GM19455 (cell line): ENCODE data around the gene E2F2.
"Not testable (repeated sequence)": the region's sequence is repeated elsewhere in the genome, so short reads cannot be mapped to it uniquely, and the experiment has no call there.

ENCODE experiments used
- ATAC-seq: cut with Tn5 transposase; IDR thresholded peaks from one replicate; pipeline ENCODE4 v1.9.1; 2021; ENCODE audit not compliant: unreplicated experiment

Gene E2F2

DNA sequence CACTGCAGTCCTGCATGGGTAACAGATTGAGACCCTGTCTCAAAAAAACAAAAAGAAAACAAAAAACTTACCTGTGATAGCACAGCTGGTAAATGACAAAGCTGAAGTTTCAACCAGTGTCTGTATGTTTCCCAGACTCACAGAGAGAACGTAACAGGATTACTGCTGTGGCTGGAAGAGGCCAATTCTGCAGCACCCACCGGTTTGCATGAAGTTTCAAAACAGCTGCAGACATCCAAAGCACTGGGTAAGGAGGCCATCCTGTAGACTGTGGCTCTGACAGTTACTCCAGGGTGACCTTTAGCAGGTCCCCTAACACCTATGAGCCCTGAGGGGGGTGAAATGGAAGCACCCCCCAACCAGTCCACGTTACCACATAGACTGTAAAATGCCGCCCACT is 20.8 kb upstream of the E2F2 start:
- ATAC-seq: no peak

DNA sequence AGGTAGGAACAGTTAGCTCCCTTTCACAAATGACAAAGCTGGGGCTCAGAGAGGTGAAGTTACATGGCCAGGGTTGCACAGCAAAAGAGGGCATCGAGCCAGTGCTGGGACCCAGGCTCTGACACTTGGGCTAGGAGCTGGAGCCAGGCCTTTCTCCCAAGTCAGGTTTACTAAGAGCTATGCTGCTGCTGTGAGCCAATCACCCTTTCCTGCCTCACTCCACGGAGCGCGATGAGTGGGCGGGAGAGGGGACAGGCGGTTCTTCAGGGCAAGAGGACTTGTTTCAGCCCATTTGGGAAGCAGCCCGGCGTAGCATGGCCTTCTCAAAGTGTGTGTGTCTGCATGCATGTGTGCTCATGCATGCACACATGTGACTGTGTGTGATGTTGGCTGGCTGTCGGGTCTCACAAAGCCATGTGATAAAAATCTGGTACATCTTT is 17.7 kb upstream of the E2F2 start:
- ATAC-seq: no peak

DNA sequence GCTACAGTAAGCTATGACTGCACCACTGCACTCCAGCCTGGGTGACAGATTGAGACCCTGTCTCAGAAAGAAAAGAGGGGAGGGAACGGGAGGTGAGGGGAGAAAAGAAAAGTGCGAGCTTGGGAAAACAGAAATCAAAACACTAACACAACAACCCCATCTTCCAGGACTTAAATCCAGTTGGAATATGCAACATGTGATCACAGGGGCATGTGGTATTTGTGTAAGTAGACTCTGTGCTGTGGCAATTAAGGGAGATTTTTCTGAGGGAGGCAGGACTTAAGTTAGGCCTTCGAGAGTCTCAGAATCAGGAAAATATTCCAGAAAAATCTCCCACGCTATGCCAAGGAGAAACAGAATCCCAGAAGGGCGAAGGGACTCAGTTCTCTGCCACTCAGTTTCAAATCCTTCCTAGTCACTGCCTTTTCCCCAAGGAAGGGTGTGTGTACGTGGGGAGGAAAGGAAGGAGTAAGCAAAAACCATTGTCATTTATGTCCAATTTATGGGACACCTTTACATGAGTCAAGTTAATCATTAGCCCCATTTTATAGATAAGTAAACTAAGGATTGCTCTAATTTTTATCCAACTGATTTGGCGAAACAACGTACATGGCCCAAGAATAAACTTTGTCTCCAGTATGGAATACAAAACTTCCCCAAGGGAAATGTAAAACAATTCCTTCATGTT is 16.0 kb upstream of the E2F2 start:
- ATAC-seq: no peak

DNA sequence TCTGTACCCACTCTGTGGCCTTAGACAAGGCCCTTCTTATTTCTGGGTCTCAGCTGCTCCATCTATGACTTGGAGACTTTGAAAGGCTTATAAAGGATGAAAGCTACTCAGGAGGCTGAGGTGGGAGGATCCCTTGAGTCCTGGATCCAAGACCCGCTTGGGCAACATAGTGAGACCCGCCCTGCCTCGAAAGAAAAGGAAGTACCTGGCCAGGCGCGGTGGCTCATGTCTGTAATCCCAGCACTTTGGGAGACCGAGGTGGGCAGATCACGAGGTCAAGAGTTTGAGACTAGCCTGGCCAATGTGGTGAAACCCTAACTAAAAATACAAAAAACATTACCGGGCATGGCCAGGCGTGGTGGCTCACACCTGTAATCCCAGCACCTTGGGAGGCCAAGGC is 14.8 kb upstream of the E2F2 start:
- ATAC-seq: no peak

DNA sequence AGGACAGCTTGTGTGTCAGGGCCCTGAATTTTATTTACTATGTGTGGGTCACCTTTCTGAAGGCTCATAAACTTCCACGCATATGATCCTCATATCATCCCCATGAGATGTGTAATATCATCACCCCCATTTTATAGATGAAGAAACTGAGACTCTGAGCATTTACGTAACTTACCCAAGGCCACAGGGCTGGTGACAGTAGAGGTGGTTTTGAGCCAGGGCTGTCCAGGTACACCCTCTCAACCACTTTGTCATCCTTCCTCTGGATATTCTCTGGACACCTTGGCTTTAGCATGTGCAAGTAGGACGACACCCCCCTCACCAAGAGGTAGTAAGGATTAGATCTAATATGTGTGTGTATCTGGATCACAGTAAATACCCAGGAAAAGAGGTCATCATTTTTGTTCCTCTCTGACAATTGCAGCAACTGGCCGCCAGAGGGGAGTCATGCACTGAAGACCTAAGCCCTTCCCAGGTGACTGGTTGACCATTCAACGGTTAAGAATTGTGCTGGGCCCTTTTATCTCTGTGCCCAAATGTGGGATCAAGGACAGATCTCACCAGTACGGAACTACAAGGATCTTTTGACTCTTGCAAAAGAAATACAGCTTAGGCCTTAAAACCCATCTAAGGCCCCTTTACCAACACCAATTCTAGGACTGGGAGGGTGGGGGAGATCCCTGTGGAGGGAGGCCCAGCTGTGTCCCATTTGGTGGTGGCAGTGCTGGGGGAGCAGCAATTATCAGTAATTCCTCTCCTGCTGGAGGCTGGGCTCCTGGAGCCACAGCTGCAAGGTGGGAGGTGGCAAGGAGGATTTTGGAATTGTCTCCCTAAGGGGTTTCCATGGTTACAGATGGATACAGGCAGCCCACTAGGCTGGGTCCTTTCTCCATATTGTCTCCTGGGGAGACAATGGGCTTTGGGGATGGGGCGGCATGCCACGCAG is 13.7 kb upstream of the E2F2 start:
- no peak for ATAC-seq

DNA sequence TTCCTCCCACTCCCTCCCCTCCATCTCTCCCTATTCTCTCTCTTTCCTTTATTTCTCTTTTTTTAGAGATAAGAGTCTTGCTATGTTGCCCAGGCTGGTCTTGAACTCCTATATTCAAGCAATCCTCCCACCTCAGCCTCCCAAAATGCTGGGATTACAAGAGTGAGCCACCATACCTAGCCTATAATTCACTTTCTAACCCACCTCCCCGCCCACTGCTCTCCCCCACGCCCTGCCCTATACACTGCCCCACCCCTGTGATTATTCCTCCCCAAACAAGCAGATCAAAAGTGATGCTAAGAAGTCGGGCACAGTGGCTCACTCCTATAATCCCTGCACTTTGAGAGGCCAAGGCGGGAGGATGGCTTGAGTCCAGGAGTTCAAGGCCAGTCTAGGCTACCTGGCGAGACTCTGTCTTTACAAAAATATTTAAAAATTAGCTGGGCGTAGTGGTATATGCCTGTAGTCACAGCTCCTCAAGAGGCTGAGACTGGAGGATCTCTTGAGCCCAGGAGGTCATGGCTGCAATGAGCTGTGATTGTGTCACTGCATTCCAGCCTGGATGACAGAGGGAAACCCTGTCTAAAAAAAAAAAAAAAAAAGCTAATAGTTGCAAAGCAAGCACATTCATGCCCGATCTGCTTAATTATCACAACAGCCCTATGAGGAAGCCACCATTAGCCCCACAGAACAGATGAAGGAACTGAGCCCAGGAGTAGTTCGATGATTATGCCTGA is 12.8 kb upstream of the E2F2 start:
- ATAC-seq: no peak

DNA sequence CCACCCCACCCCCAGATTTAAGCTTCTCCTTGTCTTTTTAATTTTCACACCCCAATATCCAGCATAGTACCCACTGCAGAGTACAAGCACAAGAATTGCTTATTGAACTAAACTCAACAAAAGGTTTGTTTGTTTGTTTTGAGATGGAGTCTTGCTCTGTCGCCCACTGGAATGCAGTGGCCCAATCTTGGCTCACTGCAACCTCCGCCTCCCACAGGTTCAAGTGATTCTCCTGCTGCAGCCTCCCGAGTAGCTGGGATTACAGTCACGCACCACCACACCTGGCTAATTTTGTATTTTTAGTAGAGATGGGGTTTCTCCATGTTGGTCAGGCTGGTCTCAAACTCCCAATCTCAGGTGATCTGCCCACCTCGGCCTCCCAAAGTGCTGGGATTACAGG is 11.9 kb upstream of the E2F2 start:
- ATAC-seq: not testable (repeated sequence)

DNA sequence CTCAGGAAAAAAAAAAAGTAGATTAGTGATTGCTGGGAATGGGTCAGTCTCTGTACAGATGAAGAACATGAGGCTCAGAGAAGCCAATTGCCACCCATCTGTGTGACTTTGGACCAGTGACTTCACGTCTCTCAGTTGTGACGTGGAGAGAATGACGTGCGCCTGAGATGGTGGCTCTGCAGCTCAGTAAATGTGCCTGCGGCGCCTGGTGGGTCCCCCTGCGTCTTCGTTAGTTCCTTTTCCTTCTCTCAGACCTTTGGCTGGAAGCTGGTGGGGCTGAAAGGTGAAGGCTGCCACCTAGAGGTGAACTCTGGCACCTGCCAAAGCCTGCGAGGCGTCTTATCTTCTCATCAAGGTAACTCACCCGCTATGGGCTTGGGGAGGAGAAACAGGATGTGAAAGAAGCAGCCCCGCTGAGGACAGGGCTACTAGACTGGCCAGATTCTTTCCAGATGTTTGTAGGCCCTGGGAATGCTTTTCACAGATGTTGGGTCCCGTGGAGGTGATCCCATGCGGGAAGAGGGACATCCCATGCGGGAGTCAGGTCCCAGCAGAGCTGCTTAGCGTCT is 8.7 kb upstream of the E2F2 start:
- ATAC-seq: peak; percentile 87

DNA sequence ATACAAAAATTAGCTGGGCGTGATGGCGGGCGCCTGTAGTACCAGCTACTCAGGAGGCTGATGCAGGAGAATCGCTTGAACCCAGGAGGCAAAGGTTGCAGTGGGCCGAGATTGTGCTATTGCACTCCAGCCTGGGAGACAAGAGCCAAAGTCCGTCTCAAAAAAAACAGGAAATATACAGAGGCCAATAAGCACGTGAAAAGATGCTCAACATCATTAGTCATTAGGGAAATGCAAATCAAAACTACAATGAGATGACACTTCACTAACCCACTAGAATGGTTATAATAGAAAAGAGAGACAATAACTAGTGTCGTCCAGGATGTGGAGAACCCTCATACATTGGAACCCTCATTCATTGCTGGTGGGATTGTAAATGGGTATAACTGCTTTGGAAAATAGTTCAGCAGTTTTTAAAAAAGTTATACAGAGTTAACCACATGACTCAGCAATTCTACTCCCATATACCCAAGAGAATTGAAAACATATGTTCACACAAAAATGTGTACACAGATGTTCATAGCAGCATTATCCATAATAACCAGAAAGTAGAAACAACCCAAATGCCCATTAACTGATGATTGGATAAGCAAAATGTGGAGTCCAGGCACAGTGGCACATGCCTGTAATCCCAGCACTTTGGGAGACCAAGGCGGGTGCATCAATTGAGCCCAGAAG is 6.4 kb upstream of the E2F2 start:
- ATAC-seq: no peak

DNA sequence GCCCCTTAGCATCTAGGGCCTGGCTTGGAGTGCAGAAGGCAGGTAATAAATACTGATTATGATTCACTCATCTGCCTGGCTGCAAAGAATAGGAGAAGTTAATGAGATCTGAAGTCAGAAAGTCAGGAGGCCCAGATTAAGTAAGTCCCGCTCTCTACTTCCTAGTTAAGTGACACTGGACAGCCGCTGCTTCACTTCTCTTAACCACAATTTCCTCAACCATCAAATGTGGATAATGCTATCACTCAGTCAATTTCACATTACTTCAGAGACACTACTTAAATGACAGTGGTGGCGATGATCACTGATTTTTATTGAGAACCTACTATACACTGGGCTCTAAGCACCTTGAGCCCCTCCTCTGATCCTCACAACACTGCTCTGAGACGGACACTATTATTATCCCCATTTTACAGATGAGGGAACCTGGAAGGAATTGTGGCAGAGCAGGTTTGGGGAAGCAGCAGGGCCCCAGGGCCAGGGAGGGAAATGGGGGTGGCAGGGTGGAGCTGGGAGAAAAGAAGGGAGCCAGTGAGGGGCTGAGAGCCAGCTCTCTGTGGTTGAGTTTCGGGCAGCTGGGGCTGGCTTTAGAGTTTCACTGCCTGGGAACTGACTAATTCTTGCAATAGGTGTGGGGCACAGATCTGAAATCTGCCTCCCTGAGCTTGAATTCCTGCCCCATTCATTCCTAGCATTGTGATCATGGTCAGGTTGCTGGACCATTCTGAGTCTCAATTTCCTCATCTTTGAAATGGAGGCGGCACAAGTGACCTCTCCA is 2.4 kb upstream of the E2F2 start:
- no peak for ATAC-seq

DNA sequence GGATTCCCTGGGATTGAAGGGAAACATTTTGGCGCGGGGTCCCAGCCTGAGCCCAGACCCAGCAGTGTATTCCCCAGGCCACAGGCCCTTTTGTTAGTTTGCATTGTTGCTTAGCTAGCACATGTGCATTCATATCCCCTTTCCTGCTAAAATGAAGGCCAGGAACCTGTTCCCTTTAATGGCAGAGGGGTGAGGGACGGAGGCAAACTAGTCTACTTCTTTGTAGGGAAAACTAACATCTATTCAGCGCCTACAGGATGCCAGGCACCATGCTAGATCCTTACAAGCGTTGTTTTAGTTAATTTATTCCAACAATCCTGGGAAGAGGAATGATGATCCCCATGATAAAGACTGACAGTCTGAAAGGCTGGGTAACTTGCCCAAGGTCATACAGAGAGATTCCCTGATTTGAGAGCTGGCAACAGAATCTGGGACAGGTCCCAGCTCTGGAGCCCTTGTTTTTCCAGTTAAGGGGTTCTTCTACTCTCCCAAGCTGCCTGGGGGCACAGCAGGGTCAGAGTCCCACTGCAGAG is 595 bp upstream of the E2F2 start:
- ATAC-seq: no peak

DNA sequence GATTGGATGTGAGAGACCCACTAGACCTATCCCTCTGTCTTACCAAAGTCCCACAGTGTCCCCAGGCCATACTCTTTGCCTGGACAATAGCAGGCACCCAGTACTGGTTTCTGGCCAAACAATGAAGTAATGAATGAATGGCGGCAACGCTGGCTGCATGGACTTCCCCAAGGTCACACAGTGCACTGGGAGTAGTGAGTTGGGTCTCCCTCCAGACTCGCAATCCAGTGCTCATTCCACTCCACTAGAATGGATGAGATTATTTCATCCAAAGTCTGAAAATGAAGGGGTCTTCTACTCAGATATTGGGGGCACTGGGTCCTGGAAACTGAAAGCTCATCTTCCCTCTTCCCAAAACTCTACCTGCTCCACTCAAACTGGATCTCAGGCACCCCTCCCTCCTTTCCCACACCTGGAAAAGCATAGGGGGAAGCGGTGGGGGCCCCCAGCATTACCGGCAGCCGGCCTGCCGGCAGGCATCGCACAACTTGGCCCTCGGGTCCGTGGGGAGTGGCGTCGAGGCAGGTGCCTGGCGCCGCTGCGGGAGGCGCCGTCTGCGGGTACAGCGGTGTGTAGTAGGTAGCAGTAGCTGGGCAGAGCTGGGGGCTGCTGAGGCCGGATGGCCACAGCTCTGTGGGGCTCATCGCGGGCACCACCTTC is 816 bp downstream of the E2F2 start:
- no peak for ATAC-seq

DNA sequence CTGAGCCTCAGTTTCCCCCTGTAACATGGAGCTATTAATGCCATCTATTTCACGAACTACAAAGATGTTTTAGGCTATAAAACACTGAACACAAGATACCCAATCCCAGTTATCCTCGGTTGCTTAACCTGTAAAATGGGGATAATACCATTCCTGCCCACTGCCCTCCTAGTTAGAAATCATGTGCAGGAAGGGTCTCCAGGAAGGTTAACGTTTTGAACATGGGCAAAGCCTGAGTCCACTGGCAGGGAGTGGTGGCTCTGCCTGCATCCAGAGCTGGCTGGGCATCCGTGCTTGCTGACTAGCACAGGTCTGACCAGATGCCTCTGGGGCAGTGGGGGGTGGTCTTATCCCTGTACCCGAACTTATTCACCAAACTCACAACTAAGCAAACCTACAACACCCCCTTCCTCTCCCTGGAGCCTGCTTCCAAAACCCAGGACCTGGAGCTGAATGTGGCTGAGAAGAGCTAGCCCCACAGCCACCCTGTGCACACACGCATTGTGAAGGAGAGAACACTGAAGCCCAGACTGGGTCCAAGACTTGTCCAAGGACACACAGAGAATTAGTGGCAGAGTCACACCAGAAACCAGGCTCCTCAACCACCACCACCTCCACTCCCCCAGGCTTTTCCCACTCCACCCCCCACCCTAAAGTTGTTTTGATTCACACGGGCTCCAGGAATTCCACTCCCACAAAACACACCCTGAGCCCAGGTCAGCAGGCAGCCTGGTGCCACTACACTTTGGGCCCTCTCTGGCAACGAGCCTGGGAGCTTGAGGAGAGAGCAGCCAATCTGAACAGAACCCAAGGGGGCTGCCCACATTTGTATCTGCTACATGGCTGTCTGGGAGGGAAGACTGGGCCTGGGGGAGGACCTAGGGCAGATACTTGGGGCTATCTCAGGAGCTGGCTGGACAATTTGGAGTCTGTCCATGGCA is 1.6 kb downstream of the E2F2 start:
- no peak for ATAC-seq

DNA sequence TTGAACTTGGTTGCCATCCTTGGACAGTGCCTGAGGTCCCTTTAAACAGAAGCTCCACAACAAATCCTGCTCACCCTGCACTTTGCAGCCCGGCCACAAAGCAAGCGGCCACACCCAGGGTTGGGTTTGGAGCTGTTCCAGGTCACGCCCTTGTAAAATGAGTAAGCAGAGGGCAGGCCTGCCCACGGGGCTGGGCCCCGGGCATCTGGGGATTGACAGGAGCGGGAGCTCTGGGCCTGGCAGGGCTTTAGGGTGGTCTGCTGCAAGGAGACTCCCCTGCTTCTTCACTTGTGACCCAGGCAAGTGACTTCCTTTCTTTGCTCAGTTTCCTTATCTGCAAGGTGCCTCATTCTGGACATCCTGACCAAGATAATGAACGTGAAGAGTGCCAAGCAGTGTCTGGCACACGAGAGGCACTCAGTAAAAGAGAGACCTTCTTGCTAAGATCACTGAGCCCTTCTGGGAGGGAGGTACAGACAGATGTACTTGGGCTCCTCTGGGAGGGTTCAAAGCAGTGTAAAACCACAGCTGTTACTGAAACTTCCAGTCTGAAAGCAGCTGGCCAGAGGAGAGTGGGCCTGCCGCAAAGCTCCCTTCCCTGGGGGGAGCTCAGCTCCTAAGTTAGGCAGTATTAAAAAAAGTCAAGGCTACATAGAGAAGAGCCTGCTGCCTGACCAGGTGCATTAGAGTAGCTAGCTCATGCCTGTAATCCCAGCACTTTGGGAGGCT is 2.6 kb downstream of the E2F2 start:
- ATAC-seq: peak; percentile 20

DNA sequence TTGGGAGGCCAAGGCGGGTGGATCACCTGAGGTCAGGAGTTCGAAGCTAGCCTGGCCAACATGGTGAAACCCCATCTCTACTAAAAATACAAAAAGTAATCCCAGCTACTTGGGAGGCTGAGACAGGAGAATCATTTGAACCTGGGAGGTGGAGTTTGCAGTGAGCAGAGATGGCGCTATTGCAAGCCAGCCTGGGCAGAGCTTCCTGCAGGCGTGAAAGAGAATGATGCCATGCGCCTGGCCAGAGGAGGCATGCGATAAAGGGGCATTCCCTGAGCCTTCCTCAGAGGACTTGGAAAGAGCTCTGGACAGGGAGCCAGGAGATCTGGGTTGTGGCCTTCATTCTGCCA is 3.2 kb downstream of the E2F2 start:
- ATAC-seq: no peak

DNA sequence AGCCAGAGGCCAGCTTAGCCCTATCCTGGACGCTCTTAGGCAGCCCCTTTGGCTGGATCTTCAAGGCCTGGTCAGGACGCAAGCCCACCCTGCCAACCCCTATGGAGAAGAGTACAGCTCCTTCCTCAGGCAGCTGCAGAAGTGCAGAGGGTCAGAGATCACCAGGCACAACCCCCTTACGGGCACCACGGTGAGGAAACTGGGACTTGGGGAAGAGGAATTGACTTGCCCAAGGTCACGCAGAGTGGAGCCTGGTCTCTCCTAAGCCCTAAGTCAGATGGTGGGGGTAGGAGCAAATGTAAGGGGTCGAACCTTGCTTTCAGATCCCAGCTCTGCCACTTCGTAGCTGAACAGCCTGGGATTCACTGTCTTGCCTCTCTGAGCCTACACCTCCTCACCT is 3.7 kb downstream of the E2F2 start:
- ATAC-seq: no peak

DNA sequence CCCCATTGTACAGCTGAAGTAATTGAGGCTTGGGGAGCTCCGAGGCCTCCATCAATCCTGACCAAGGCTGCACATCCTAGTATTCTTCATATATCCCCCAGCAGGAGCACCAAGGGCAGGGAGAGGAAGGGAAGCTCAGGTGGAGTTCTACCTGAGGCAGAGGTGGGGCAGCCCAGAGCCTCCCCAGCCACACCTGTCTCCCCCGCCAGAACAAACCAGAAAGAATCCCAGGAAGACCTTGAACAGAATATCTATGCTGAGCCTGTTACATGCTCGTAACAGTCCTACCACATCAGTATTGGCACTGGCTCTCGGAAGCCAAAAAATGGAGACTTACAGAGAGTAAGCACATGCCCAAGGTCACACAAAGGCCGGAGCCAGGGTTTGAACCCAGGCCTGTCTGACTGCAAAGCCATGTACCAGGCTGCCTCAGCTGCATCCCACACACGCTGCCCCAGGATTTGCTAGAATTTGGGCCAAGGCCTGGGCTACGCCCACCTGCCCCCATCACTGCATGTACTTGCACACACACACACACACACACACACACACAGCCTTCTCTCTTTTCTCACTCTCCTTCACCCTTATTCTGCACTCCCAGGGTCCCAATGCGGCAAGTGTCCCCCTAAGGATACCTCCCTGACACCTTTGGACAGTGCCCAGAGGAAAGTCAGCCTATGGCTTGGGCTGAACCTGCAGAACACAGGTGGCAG is 4.5 kb downstream of the E2F2 start:
- ATAC-seq: no peak
